Thyroid gland (tissue), 4 donors: Measurements from ENCODE around the gene LRRC40.

Experiments used
- POLR2A ChIP-seq, 2 donors: fragments of 450-650 bp; IDR thresholded peaks; one replicate each; pipeline ENCODE4 v1.6.1; 2017; ENCODE audit warnings: antibody characterized with exemption in 2 of 2, mild to moderate bottlenecking in 2 of 2, moderate library complexity in 1 of 2
- TF ChIP-seq, protein P1 (sequence below), 6 experiments: fragments of 200-600 bp in 3 of 6; fragments of 450-650 bp in 3 of 6; sonication (generic) in 3 of 6; IDR thresholded peaks; one replicate each; pipeline ENCODE4 v1.5.1; 2016 to 2019; ENCODE audit warnings: antibody characterized with exemption in 6 of 6, mild to moderate bottlenecking in 2 of 6, inconsistent platforms in 1 of 6, moderate library complexity in 1 of 6

GRCh38 chr1:70164350-70164749, 41.0 kb downstream of the LRRC40 start:
- TF ChIP-seq, protein P1, sequence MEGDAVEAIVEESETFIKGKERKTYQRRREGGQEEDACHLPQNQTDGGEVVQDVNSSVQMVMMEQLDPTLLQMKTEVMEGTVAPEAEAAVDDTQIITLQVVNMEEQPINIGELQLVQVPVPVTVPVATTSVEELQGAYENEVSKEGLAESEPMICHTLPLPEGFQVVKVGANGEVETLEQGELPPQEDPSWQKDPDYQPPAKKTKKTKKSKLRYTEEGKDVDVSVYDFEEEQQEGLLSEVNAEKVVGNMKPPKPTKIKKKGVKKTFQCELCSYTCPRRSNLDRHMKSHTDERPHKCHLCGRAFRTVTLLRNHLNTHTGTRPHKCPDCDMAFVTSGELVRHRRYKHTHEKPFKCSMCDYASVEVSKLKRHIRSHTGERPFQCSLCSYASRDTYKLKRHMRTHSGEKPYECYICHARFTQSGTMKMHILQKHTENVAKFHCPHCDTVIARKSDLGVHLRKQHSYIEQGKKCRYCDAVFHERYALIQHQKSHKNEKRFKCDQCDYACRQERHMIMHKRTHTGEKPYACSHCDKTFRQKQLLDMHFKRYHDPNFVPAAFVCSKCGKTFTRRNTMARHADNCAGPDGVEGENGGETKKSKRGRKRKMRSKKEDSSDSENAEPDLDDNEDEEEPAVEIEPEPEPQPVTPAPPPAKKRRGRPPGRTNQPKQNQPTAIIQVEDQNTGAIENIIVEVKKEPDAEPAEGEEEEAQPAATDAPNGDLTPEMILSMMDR (IDR thresholded peaks at IDR 0.05) = no peak
- TF ChIP-seq POLR2A (IDR thresholded peaks at IDR 0.05) = no peak
